ENCODE results near the gene KMT2C.
"Not testable (repeated sequence)": the region's sequence is repeated elsewhere in the genome, so short reads cannot be mapped to it uniquely, and the experiment has no call there.

KMT2C gene

GRCh38 chr7:152355474-152356057 lies 80.2 kb downstream of the KMT2C start:
- no peak for DNase-seq

- no peak for DNase-seq
These were observed 81.7 kb downstream of the KMT2C start for GRCh38 chr7:152354061-152354460.

- DNase-seq: not testable (repeated sequence)
These were observed 82.5 kb downstream of the KMT2C start for GRCh38 chr7:152353281-152353680.

GRCh38 chr7:152351747-152352146 lies 84.1 kb downstream of the KMT2C start:
- DNase-seq: not testable (repeated sequence)

GRCh38 chr7:152351168-152351567 lies 84.6 kb downstream of the KMT2C start:
- no peak for DNase-seq

- DNase-seq: no peak
These were observed 87.9 kb downstream of the KMT2C start for GRCh38 chr7:152347888-152348287.

GRCh38 chr7:152344253-152344652 lies 91.5 kb downstream of the KMT2C start:
- no peak for DNase-seq

GRCh38 chr7:152342796-152343195 lies 93.0 kb downstream of the KMT2C start:
- no peak for DNase-seq

GRCh38 chr7:152341914-152342236 lies 93.9 kb downstream of the KMT2C start:
- no peak for DNase-seq

- no peak for DNase-seq
These were observed 94.5 kb downstream of the KMT2C start for GRCh38 chr7:152341039-152341913.

- no peak for DNase-seq
These were observed 95.6 kb downstream of the KMT2C start for GRCh38 chr7:152340161-152340560.

- DNase-seq: no peak
These were observed 97.2 kb downstream of the KMT2C start for GRCh38 chr7:152338561-152338960.

GRCh38 chr7:152336754-152337368 lies 98.9 kb downstream of the KMT2C start:
- peak; percentile 5 to 58 for DNase-seq

GRCh38 chr7:152335900-152336571 lies 99.8 kb downstream of the KMT2C start:
- peak in 1 of 2 donors; percentile 26 for DNase-seq

GRCh38 chr7:152333134-152333533 lies 102.7 kb downstream of the KMT2C start:
- no peak for DNase-seq

- DNase-seq: no peak
These were observed 105.0 kb downstream of the KMT2C start for GRCh38 chr7:152330827-152331226.

GRCh38 chr7:152329469-152329868 lies 106.3 kb downstream of the KMT2C start:
- no peak for DNase-seq

- DNase-seq: no peak
These were observed 107.6 kb downstream of the KMT2C start for GRCh38 chr7:152328234-152328633.

GRCh38 chr7:152315845-152316244 lies 120.0 kb downstream of the KMT2C start:
- DNase-seq: no peak

- peak; percentile 3 to 53 for DNase-seq
These were observed 121.8 kb downstream of the KMT2C start for GRCh38 chr7:152313831-152314604.

- DNase-seq: no peak
These were observed 122.6 kb downstream of the KMT2C start for GRCh38 chr7:152313217-152313616.

GRCh38 chr7:152312316-152312715 lies 123.5 kb downstream of the KMT2C start:
- no peak for DNase-seq

GRCh38 chr7:152307902-152308301 lies 127.9 kb downstream of the KMT2C start:
- DNase-seq: no peak
